GM19193 (cell line): ENCODE measurements around the gene MAP1B.

ENCODE experiments used
- POLR2A ChIP-seq: IDR thresholded peaks from 4 replicates; pipeline ENCODE4 v1.6.1; 2011; ENCODE audit not compliant: insufficient read depth, insufficient read length; ENCODE audit errors: extremely low read depth

Gene MAP1B

GRCh38 chr5:72107131-72107900 is at the start of gene MAP1B:
Gene MAP1B, plus strand, starts transcription at chr5:72107475. Its CDS starts 57 bp downstream, at chr5:72107532.
- no peak for TF ChIP-seq POLR2A

DNA sequence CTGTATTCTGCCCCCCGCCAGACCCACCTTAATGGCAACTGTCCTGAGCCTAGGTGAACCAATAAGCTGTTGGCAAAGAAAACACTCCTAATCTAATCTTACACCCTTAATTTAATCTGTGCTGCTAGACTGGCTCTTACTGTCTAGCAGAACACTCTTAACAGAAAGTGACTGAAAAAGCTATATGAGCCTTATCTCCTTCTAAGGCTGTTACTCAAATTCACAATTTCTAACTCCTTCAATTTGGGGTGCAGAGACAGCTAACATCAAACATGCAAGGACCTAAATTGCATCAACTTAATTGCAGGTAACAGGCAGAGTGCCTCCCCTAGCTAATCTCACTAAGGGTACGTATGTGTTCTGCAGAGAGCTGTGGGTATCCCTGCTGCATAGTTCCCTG is 49.5 kb upstream of the MAP1B start:
- no peak for TF ChIP-seq POLR2A

DNA sequence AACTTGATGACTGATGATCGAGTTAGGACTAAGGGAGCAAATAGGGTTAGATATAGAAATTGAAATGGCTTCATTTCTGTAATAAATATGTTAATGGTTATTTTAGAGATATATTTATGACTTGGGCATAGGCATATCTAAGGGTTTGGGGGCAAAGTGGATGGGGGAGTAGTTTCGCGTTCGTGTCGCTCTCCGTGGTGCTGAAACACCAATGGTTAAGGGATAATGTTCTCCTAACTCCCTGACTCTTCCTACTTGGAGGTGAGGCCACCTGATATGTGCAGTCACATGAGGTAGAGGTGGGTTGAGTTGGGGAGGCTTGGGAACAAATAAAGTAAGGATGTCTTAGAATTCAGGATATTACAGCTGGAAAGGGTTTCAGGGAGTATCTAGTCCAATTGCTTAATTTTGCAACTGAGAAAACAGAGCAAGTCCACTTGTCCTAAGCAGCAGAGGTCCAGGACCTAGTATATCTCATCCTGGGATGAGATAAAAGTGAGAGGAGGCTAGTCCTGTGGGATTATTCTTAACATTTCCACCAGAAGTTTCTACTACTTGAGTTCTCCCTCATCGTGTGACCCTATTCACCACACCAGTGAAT is 44.0 kb upstream of the MAP1B start:
- TF ChIP-seq POLR2A: no peak

- no peak for TF ChIP-seq POLR2A
Measured at GRCh38 chr5:72064801-72065570, 42.3 kb upstream of the MAP1B start.

- no peak for TF ChIP-seq POLR2A
Measured at GRCh38 chr5:72065751-72066255, 41.5 kb upstream of the MAP1B start.

- TF ChIP-seq POLR2A: no peak
Measured at GRCh38 chr5:72066705-72067107, 40.6 kb upstream of the MAP1B start.

- no peak for TF ChIP-seq POLR2A
Measured at GRCh38 chr5:72067682-72068470, 39.4 kb upstream of the MAP1B start.

GRCh38 chr5:72070529-72070928 is 36.7 kb upstream of the MAP1B start:
- no peak for TF ChIP-seq POLR2A

- TF ChIP-seq POLR2A: no peak
Measured at GRCh38 chr5:72071906-72072305, 35.4 kb upstream of the MAP1B start.

GRCh38 chr5:72074251-72074650 is 33.0 kb upstream of the MAP1B start:
- TF ChIP-seq POLR2A: no peak

DNA sequence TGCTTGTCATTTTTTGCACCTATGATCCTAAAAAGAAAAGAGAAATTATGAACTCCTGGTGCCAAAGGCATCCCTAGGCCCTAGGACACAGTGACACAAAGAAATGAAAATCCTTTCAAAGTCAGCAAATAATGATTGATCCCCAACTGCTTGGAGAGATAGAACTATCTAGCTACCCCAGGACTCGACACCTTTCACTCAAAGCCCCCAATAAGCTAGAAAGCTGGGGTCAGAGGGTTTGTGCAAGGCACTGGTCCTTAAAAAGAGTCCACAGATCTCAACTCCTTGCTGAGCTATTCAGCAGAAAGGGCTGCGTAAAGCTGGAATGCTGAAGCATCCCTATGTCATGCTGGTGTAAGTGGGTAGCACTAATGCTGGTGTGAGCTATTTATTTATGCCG is 31.8 kb upstream of the MAP1B start:
- TF ChIP-seq POLR2A: no peak

DNA sequence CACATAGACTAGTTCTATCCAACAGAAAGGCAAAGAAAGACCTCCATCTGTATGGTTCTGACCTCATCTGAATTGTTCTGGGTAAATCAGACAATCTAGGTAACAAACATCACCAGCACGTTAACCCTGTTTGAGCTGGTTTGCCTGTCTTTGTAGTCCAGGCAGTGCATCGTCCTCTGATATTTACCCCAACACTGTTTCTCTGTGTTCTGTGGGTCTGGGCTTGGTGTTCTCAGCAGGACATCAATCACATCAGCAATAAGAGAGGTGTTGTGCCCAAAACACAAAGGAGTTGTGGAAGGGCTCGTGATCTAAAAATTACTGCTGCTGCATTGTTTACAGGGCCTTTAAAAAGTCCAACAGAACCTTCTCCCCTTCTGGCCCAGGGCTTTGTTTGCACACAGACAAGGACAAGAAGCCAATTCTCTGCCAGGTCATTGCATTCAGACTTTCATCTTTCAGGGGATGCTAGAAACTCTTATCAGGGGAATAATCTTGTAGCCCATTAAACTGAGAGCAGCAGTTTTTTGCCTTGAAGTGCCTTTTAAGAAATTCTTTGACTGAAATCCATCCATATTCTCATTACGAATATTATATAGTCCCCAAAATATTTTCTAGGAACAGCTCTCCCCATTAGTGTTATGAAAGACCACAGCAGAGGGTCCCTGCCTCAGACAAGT is 30.5 kb upstream of the MAP1B start:
- no peak for TF ChIP-seq POLR2A

DNA sequence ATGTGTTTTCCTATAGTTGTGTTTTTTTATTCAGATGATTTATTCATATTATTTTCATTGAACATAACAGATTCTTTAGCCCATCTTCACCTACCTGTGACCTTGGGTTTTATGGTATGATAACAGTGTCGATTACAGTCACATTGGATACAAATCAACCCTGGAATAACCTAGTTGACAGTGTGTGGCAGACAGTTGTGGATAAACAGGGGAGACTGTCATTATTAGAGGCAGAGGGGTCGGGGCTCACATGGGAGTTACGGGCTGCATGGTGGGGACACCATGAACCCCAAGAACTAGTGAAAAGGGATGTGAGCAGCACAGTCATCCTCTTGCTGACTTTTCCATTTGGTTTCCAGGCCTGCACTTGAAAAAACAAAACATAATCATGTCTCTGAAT is 29.9 kb upstream of the MAP1B start:
- TF ChIP-seq POLR2A: no peak

GRCh38 chr5:72079288-72079687 is 28.0 kb upstream of the MAP1B start:
- no peak for TF ChIP-seq POLR2A
